Measurements from ENCODE around the gene MOB1A.

Gene MOB1A

DNA sequence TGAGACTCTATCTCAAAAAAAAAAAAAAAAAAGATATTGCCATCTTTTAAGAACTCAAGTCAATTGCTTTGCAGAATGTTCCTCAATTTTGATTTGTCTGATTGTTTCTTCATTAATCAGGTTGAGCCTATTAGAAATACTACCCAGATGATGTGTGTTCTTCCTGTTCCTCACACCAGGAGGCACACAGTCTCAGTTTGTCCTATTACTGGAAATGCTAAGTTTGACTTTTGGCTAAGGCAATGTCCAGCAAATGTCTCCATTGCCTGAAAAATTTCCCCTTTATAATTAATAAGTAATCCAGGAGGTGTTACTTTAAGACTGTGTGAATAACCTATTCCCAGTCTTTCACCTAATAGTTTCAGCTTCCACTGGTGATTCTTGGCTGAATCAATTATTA is 59.3 kb downstream of the MOB1A start:
- DNase-seq (ENCODE audit: low read depth, low spot score), result no peak
- H3K4me3 ChIP-seq (ENCODE audit: low read length), result no peak overlapping the region

DNA sequence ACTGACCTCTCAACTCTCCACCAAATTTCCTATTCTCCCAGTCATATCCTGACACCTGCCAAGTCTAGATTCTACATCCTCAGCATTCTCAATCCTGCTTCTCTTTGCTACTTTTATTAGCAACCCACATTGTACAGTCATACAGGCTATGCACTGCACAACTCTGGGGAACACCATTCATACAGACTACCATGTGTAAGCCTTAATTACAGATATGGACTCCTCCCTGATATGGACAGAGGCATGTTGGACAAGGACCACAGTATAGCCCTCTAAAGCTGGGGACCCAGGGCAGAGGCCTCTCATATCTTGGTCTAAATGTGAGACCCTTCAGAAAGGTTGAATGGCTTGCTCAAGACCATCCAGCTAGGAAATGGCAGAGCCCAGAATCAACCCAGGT is 67.3 kb downstream of the MOB1A start:
- H3K4me3 ChIP-seq (ENCODE audit: low read length), result no peak overlapping the region
- no peak for DNase-seq (ENCODE audit: low read depth, low spot score)

DNA sequence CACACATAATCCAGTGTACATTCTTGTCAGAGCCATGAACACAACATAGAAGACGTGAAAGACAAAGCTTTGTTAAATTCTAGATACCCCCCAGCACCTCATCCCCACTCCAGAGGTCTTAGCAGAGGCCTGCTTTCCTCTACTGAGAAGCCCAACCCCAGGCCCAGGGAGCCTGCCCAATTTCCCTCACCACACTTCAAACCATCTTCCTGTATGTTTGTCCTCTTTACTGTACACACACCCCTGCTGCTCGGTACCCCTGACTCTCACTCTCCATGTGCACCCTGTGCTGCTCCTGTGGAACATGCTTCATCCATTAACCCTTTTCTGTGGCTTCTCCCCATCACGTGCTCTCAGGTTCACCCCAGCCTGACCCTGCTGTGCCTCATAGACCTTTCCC is 68.1 kb downstream of the MOB1A start:
- H3K4me3 ChIP-seq (ENCODE audit: low read length), result no peak overlapping the region
- no peak for DNase-seq (ENCODE audit: low read depth, low spot score)

DNA sequence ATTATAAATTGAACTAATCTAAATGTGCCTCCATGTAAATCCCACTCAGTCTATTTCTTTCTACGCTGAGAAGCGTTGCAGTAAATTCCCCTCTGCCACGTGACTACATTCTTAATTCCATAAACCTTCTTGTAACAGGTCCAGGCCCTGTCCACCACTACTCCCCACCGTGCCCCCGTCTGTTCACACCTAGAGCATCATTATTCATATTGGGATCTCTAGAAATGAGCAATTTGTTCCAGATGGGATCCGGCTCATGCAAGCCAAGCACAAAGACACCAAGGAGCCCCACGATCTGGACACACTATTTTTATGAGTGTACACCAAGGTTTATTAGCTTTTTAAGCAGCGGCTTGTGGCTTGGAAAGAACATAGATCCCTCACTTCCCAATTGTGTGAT is 69.1 kb downstream of the MOB1A start:
- H3K4me3 ChIP-seq (ENCODE audit: low read length), result no peak overlapping the region
- DNase-seq (ENCODE audit: low read depth, low spot score), result no peak

DNA sequence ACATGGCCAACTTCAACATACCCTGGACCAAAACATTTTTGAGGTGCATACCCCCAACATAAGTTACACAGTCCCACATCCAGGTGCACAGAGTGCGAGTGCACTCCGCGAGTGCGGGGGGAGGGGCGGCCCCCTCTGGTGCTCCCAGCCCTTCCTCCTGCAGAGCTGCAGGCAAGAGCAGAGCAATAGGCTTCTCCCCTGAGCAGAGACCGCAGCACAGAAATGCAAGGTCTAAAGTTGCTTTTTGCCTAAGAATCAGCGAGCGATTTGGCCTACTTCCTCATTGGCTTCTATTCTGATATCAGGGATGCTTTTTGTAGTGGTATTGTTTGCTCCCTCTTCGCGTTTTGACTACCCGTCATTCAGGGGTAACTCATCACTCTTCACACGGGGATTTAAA is 71.6 kb downstream of the MOB1A start:
- no peak overlapping the region for H3K4me3 ChIP-seq (ENCODE audit: low read length)
- DNase-seq (ENCODE audit: low read depth, low spot score), result no peak

DNA sequence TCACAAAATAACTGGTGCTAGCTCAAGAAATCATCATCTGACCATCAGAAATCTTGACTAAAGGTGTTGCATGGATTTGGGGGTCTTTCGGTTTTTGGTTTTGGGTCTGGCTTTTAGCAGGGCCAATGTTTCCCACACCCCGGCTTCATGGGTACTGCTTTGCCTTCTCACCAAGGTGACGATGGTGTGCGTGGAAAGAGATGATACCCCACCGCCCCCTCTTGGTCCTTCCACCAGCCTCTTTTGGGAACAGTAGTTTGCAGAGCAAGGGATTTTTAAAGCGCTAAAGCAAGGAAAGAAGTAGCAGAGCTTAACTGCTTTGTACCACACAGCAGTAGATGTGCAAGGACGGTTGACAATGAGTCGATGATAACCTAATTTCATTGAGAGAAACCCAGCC is 73.3 kb downstream of the MOB1A start:
- no peak for DNase-seq (ENCODE audit: low read depth, low spot score)
- H3K4me3 ChIP-seq (ENCODE audit: low read length), result no peak overlapping the region

DNA sequence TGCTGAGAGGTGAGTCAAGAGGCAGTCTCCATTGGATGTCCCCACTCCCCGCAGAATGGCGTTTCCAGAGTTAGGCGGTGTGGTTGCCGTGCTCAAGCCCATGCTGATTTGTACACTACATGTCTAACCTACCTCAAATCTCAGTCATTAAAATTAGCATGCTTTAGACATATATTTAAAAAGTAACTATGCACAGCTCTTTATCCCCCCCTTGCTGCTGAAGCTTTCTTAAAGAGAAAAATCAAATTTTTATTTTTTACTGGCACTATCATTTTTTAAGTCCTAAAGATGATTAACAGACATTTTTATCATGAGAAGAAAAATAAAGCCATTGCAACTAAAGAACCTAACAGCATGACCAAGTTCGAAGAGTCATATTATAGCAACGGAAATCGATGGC is 73.8 kb downstream of the MOB1A start:
- H3K4me3 ChIP-seq (ENCODE audit: low read length), result no peak overlapping the region
- no peak for DNase-seq (ENCODE audit: low read depth, low spot score)

DNA sequence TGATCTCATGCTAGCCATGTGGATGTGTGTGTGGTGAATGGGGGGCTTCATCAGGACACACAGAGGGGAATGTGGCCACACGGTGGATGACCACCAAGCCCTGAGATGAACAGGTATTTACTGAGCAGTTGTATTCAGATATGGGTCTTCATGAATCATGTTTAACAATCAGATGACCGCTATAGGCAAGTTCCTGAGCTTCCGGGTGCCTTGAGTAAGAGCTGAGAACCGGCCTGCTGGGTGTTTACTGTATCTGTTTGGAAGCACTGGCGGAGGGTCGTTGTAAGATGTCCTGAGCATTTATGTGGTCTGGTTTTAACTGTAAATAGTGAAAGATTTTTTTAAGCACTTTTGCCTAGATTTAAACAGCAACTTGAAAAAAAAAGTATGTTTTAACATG is 74.9 kb downstream of the MOB1A start:
- no peak for DNase-seq (ENCODE audit: low read depth, low spot score)
- no peak overlapping the region for H3K4me3 ChIP-seq (ENCODE audit: low read length)
